GM12801 (cell line): ENCODE measurements around the gene USP7.

ENCODE experiments used
- CTCF ChIP-seq: IDR thresholded peaks from one replicate; pipeline ENCODE4 v1.5.1; 2011; ENCODE audit warnings: control low read depth; ENCODE audit not compliant: insufficient read length; ENCODE audit errors: extremely low read depth

Gene USP7

DNA sequence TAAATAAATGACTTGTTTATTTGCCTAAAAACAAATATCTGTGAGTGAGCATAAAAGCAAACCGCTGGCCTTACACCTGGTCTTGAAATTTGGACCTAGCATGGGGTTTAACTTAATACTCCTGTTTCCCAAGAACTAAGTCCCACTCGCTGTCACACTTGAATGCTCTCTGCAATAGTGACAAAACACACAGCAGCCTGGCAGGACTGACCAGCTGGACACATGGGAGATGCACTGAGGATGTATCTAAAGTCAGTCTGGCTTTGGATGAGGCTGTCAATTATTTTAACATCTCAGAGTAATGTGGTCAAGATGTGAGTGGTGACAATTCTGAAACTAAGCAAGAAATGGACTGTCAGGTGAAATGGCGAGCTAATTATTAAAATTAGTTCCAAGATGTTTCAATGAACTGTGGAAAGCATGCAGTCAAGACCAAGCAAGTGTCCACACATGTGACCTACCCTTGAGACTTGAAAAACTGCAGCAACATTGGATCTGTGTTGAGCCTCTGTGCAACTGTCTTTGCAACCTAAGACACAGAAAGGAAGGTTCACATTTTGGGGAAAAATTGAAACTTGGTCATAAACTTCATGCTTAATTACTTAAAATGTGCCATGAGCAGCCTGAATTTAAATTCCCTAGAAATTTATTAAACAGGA lies 64.9 kb downstream of the USP7 start:
- TF ChIP-seq CTCF, result no peak

DNA sequence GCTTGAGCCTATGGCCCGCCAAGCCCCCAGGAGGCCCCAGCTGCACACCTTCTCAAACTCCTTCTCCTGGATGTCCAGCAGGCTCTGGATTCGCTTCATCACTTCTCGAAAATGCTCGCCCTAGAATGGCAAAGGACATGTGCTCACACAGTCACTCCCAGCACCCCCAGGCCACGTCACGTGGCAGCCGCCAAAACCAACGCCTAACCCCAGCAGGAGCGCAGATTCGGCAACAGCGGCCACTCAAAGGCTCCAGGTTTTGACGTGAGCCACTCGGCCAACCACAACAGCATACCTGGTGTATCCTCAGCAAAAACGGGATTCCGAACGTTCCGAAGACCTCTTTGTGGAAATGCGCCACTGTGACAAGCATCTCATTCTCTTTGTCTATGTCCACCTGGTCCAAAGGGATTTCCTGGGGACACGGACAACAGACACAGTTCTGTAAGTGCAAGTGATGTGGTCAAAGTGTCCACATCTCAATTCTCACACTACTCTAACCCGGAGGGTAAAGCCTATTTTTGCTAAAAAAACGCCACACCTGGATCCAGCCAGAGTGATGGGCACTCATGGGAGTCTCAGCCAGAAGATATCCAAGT lies 68.9 kb downstream of the USP7 start:
- TF ChIP-seq CTCF, result no peak

- no peak for TF ChIP-seq CTCF
Measured at GRCh38 chr16:8893976-8894690, 69.6 kb downstream of the USP7 start.

GRCh38 chr16:8893426-8893825 lies 70.3 kb downstream of the USP7 start:
- TF ChIP-seq CTCF, result no peak

- no peak for TF ChIP-seq CTCF
Measured at GRCh38 chr16:8892101-8892575, 71.6 kb downstream of the USP7 start.

DNA sequence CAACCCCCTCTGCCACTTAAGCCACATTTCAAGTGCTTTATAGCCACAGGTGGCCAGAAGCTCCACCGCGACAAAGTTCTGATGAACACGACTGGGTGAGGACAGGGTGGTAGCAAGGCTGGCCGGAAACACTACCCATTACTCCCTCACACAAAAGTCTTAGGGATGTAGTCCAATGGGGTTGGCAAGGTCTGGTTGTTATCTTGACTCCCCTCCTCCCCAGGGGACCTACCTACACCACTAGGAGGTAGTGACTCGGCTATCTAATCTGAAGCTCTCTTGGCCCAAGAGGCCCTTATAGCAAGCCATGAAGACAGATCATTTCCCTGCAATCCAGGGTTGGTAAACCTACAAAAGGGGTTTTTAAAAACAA lies 73.2 kb downstream of the USP7 start:
- TF ChIP-seq CTCF, result no peak

DNA sequence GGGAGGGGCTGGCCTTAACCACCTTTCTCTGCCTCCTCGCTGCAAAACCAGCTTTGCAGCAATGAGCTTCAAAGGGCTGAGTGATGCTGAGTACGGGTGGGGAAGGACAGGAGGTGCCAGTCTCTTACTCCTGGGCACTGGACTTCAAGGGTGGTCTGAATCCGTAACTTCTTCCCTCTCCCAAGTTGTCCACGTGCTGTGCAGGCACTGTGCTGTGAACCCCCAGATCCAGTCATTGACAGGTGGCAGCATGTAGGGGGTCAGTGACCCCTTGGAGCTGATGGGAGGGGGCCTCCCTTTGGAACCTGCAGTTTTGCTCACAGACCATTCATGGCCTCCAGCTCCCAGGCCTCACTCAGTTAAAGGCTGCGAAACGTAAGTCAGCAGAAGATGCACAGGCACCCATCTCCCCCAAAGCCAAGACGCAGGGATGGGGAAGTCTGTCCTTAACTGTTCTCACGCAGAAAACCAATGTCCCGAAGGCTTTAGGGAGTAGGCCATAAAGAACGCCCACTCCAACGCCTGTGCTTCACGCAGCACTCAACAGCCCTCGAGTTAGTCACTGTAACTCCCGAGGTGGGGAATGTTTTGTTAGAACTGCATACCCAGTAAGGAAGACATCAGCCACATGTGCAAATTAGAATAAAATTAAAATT lies 73.7 kb downstream of the USP7 start:
- TF ChIP-seq CTCF, result no peak
